Amygdala (tissue), 56 donors: Measurements from ENCODE around the gene OR6C76.
A peak's percentile ranks its signal among the peaks of the same experiment; 100 is the strongest.
"Not testable (repeated sequence)": the region's sequence is repeated elsewhere in the genome, so short reads cannot be mapped to it uniquely, and the experiment has no call there.

Experiments
- DNase-seq, 56 donors: peaks; one replicate each; lab custom pipeline; 2025; lab: John Stamatoyannopoulos, UW

Gene OR6C76

GRCh38 chr12:55425954-55426353, at the start of gene OR6C76:
Gene OR6C76, plus strand, starts transcription at chr12:55426254. Its CDS starts 0 bp downstream, at chr12:55426254.
- no peak for DNase-seq

- DNase-seq = no peak
These were observed 40.2 kb upstream of the OR6C76 start for GRCh38 chr12:55385891-55386290.

GRCh38 chr12:55392032-55392795, 33.8 kb upstream of the OR6C76 start:
- DNase-seq = no peak

DNA sequence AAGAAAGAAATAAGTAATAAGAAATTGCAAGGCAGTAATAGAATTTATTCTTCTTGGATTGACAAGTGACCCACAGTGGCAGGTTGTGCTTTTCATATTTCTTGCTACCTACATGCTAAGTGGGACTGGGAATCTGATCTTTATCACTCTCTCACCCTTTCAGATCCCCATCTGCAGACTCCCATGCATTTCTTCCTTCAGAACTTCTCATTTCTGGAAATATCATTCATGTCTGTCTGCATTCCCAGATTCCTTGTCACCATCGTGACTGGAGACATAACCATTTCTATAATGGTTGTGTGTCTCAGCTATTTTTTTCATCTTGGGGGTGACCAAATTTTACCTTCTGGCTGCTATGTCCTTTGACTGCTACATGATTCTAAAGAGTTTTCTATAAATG, 29.7 kb upstream of the OR6C76 start:
- no peak for DNase-seq

- no peak for DNase-seq
These were observed 25.8 kb upstream of the OR6C76 start, which contains the start of gene OR6C65 for GRCh38 chr12:55400229-55400628. Gene OR6C65, plus strand, starts transcription at chr12:55400529. Its CDS starts 0 bp downstream, at chr12:55400529.

DNA sequence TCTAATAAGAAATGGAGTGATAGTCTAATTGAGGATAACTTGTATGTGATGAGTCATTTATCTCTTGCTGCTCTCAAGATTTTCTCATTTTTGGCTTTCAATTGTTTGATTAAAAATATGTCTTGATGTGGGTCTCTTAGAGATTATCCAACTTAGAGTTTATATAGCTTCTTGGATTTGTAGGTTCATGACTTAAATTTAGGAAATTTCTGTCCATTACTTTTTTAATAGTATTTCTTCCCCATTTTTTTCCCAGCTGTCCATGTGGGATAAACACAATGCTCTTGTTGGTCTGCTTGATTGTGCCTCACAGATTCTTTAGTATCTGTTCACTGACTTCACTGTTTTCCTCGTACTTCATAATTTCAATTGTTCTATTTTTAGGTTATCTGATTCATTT, 18.2 kb upstream of the OR6C76 start:
- DNase-seq = no peak

DNA sequence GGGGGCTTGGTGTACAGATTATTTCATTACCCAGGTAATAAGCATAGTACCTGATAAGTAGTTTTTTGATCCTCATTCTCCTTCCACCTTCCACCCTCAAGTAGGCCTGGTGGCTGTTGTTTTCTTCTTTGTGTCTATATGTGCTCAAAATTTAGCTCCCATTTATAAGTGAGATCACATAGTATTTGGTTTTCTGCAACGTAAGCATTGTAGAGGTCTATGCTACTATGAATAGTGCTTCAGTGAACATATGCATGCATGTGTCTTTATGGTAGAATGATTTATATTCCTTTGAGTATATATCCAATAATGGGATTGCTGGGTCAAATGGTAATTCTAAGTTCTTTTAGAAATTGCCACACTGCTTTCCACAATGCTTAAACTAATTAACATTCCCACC, 16.9 kb upstream of the OR6C76 start:
- not testable (repeated sequence) for DNase-seq

DNA sequence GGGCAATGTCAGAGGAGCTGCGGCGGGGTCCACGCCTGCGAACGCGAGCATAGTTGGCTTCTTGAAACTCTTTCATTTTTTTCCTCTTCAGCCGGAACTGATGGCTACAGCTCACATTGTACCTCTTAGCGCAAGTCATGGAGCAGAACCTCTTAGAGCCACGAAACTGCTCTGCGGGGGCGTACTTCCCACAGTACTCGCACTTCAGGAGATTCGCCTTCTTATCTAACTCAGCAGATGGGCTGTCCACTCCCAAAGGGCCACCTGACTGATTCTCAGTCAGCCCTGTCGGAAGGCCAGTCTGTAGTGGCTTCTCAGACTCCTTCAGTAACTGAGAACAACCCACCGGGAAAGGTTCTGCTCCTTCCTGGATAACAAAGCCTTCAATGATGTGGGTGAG, 13.9 kb upstream of the OR6C76 start:
- not testable (repeated sequence) for DNase-seq

- DNase-seq = peak in 2 of 56 donors; percentile 7 to 15
These were observed 12.3 kb upstream of the OR6C76 start for GRCh38 chr12:55413498-55414388.

DNA sequence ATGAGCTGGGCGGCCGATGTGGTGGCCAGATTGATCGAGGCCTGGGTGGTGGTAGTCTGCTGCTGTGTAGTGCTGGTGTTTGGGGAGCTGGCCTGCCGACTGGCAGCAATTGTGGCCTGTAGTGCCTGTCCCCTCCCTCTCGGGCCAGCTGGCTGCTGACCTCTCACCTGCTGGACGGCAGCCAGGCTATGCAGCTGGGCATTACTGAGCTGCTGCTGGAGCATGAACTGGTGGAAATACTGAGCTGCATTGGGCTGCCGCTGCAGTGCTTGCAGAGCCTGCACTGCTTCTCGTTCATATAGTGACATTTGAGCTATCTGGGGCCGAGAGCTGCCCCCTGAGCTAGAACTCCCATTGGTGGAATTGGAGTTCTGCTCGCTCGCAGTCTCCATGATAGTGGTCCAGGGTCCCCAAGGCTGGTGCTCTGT, 11.6 kb upstream of the OR6C76 start:
- peak in 1 of 56 donors; percentile 5 for DNase-seq

GRCh38 chr12:55414889-55415288, 11.2 kb upstream of the OR6C76 start:
- not testable (repeated sequence) for DNase-seq

GRCh38 chr12:55416961-55417360, 9.1 kb upstream of the OR6C76 start:
- no peak for DNase-seq

DNA sequence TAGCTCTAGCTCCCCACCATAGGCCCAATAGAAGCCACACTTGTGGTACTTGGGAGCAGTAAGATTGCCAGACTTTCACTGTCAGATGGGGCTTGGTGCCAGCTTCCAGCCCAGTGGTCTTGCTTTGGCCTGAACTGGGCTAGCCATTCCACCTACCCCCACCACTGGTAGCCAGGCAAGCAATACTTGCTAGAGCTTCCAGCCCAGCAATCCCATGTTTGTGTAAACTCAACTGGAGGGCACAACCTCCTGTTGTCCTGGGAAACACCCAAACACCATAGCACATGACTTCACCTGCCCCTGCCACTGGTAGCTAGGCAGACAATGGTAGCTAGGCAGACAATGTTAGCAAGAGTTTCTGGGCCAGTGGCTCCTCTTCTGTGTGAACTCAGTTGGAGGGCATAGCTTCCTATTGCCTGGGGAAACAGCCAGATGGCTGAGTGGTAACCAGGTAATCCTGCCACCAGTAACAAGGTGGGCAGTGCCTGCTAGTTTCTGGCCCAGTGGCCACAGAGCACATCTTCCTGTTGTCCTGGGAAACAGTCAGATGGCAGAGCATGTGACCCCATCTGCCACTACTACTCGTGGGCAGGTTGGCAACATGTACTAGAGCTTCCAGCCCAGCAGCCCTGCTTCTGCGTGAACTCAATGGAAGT, 5.6 kb upstream of the OR6C76 start:
- DNase-seq = no peak

- DNase-seq = no peak
These were observed 2.5 kb downstream of the OR6C76 start for GRCh38 chr12:55428331-55429243.

GRCh38 chr12:55441233-55441632, 15.2 kb downstream of the OR6C76 start:
- DNase-seq = not testable (repeated sequence)

DNA sequence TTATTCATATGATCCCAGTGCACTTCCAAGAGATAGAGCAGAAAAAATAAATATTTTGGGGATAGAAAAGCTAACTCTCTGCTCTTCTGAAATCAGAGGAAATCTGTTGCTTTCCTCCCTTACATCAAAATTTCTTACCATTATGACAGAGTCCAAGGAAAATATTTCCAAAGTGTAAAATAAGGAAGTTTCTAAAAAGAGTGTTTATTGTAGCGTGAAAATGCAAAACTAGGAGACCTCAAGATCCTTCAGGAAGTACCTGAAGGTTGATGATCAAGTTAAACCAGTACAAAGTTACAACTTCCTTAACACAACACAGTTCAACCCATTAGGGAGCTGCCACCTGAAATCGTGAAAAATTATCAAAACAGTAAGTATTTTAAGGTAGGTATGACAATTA, 17.7 kb downstream of the OR6C76 start, which contains the start of gene OR6C2:
OR6C2 (plus strand) TSS at position 301 of the 400 bp plus-strand sequence. CDS start 8,138 bp downstream, outside the sequence.
- no peak for DNase-seq

DNA sequence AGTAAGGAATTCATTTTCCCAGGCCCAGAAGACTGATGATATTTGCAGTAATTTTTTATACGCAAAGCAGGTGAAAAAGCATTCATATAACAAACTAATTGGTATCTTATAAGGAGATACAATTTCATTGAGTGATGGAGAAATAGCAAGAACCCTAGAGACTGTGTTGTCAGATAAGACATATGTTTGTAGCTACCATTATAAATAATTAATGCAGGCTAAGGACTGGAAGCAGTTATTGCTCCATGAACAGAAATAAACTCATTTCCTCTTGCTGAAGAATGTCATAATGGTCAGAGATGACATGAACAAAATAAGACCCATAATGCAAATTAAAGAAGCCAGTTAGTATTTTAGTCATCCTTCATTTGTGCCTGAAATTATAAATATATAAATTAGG, 19.3 kb downstream of the OR6C76 start:
- DNase-seq = no peak

DNA sequence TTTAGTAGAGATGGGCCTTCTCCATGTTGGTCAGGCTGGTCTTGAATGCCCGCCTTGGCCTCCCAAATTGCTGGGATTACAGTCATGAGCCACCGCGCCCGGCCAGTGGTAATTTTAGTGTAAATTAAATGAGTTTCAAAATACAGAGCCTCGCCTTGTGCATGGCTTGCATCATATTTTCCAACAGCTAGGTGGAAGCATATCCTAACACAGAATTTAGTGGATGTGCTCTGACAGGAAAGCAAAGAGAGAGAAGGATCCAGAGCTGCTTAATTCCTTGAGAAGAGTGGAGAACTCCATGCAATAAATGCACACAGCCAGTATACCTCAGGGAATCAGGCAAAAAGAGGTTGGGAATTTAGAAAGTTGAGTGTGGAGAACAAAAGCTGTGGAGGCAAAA, 20.3 kb downstream of the OR6C76 start:
- no peak for DNase-seq

DNA sequence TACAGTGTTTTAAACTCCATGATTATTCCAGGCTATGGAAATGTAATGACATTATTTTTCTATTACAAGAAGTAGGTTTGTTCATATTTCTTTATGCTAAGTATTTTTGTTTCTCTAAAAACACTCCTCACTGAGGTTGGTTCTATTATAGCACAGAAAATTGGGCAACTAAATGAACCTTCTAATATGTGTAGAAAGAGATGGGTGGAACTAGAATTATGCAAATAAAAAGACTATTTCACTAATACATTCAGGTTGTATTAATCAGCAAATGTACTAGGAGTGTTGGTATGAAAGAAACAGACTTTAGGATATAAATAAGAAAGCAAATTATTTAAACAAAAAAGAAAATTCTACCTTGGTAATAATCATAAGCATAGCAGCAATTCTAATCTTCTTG, 22.8 kb downstream of the OR6C76 start:
- no peak for DNase-seq

- not testable (repeated sequence) for DNase-seq
These were observed 38.9 kb downstream of the OR6C76 start for GRCh38 chr12:55464926-55465325.
